GM10266 (cell line): ENCODE measurements around the gene DIP2C.

Experiments
- DNase-seq: peaks from one replicate; pipeline ENCODE4 v3.0.0; 2012; ENCODE audit errors: extremely low spot score
- CTCF ChIP-seq: IDR thresholded peaks from 2 replicates; pipeline ENCODE4 v1.5.1; 2012; ENCODE audit warnings: mild to moderate bottlenecking, low read depth; ENCODE audit not compliant: control insufficient read depth, insufficient read depth; ENCODE audit errors: missing control alignments

DIP2C gene

GRCh38 chr10:546971-547590 is 142.4 kb downstream of the DIP2C start:
- no peak for TF ChIP-seq CTCF
- no peak for DNase-seq

- DNase-seq, result no peak
- no peak for TF ChIP-seq CTCF
These were observed 143.0 kb downstream of the DIP2C start for GRCh38 chr10:546451-546850.

GRCh38 chr10:543862-544822 is 145.3 kb downstream of the DIP2C start:
- TF ChIP-seq CTCF, result no peak
- no peak for DNase-seq

GRCh38 chr10:543131-543530 is 146.3 kb downstream of the DIP2C start:
- TF ChIP-seq CTCF, result no peak
- no peak for DNase-seq

GRCh38 chr10:541750-542371 is 147.6 kb downstream of the DIP2C start:
- no peak for DNase-seq
- TF ChIP-seq CTCF, result no peak

GRCh38 chr10:541041-541440 is 148.4 kb downstream of the DIP2C start:
- TF ChIP-seq CTCF, result no peak
- no peak for DNase-seq
